IPS-18c (cell line): ENCODE data around the gene ANO6.
"Not testable (repeated sequence)": the region's sequence is repeated elsewhere in the genome, so short reads cannot be mapped to it uniquely, and the experiment has no call there.

Experiments
- H3K4me3 ChIP-seq: 2 replicates; pipeline ENCODE4 v1.7.0; 2013; ENCODE audit warnings: low read depth, mild to moderate bottlenecking, low read length, moderate library complexity; ENCODE audit not compliant: insufficient read depth
- H3K9me3 ChIP-seq: one replicate; pipeline ENCODE4 v1.6.1; 2013; ENCODE audit warnings: mild to moderate bottlenecking, low read length, moderate library complexity; ENCODE audit not compliant: control insufficient read depth, insufficient read depth

ANO6 gene

DNA sequence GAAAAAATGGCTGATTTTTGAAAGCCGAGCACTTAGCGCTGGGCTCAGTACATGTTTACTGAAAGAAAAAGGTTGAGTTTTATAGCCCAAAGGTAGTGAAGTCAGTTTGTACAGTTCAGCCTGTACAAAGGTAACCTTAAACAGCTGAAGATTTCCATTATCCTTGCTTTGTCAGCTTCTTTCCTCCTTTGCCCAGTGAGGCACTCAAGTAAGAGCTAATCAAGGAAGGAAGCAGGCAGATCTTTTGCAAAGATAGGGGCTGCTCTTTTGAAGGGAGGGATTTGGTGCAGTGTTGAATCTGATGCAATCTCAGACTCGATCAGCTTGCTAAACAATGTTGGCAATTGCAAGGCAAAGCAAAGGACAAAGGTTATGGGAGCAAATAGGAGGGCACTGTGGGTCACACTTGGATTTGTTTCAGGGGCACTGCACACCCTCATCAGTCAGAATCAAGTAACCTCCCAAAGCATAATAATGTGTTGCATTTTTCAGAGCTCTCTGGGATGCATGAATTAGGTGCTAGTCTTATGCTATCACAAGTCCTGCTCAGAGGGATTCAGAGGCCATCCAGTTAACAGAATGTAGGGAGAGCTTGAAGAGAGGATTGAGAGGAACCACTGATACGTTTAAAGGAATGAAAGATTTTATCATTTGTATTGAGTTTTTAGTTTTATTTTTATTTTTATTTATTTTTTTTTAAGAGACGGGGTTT is 44.4 kb downstream of the ANO6 start:
- no peak overlapping the region for H3K4me3 ChIP-seq

DNA sequence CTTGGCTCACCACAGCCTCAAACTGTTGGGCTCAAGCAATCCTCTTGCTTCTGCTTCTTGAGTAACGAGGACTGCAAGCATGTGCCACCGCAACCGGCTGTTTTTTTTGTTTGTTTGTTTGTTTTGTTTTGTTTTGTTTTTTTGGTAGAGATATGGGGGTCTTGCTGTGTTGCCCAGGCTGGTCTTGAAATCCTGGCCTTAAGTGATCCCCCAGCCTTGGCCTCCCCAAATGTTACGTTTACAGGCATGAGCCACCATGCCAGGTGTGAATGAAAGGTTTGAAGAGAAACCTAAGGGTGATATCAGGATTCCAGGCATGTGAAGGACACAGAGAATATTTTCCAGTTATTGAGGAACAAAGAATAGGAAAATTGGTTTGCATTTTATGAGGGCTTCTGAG is 45.0 kb downstream of the ANO6 start:
- Histone ChIP-seq H3K4me3 (no peak overlapping the region), H3K9me3 (no peaks in the 10 kb centered on the region)

More for the DNA sequence above, 44.4 kb downstream of the ANO6 start:
- H3K9me3 ChIP-seq: no peaks in the 10 kb centered on the region

DNA sequence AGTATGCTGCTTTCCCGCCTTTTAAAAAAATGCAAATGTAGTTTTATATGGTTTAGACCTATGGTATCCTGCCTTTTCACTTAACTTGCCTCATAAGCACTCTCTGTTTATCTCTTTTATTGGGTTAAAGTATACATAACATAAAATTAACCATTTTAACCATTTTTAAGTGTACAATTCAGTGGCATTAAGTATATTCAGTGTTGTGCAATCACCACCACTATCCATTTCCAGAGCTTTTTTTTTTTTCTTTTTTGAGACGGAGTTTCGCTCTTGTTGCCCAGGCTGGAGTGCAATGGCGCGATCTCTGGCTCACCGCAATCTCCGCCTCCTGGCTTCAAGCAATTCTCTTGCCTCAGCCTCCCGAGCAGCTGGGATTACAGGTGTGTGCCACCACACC is 46.3 kb downstream of the ANO6 start:
- H3K4me3 ChIP-seq, H3K9me3 ChIP-seq: not testable (repeated sequence)

DNA sequence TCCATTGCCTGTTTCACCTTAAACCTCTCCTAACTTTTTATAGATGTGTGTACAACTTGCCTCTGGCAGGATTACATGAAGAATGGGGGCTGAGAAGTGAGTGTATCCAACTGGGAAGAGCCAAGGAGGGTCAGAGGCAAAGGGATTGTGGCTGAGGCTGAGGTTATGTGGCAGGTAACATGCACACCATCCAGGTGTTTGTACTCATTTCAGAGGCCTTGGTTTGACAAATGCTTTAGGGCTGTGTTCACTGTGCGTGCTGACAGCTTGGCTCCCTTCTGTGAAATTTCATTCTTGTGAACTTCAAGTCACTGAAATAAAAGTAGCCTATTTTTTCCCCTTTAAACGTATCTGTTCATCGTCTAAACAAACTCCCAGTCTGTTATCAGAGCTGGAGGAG is 47.7 kb downstream of the ANO6 start:
- Histone ChIP-seq H3K9me3 (no peaks in the 10 kb centered on the region), H3K4me3 (no peak overlapping the region)

DNA sequence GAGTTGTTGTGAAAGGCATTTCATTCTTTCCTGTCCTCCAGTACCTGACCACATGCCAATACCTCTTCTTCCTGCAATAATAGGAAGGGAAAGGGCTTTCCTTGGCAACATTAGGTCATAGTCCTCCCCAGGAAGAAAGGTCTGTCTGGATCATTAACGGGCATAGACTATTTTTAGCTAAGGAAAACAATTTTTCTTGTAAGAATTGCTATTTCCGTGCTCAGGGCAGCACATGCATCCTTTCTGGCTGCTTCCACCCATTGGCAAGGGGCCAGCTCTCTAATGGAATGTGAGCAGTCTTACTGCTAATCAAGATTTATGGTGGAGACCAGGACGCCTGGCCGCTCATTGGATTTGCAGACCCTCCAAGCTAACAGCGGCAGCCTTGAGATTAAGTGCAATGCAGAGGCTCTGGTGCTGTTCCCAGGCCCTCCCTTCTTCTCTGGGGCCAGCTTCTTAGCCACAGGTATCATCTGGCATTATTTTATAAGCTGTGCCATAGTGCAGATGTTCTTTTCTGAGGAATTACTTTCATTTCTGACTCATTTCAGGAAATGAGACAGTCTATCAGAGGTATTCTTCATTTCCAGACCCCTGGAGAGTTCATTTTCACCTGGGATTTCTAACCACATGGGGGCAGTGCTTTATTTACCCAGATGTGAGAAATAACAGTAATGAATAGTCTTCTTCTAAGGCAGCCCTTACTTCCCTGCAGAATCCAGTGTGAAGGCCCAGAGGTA is 52.9 kb downstream of the ANO6 start:
- H3K4me3 ChIP-seq: no peak overlapping the region
- peaks cover 2% of the 10 kb centered on the region for H3K9me3 ChIP-seq

DNA sequence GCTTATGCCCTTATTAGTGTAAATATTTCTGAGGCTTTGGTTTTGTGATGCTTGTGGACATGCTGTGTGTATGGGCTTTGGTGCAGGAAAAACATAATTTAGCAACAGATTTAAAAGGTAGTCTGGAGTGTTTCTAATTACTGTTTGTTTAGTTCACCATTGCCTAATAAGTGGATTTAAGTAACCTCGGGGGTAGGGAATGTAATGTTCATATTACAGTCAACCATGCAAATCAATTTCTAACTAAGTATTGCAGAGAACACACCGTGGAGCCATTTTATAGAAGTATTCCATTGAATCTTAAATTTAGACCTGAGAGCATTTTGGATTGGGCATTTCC is 53.5 kb downstream of the ANO6 start:
- H3K4me3 ChIP-seq: no peak overlapping the region
- peaks cover 2% of the 10 kb centered on the region for H3K9me3 ChIP-seq

DNA sequence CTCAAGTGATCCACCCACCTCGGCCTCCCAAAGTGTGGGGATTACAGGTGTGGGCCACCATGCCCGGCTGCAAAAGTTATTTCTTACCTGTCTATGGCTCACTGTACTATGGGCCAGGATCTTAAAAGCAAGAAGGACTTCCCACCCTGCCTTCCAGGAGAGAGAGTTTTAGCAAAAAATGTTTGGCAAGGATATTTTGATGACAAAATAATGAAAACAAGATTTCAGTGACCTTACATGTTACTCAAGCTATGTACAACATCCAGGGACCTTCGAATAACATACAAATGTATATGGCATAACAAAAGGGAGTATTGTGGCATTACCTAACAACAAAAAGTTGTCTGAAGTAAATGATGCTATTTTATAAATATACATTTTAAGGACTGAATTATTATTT is 55.1 kb downstream of the ANO6 start:
- Histone ChIP-seq H3K4me3 (no peak overlapping the region), H3K9me3 (peaks cover 2% of the 10 kb centered on the region)

DNA sequence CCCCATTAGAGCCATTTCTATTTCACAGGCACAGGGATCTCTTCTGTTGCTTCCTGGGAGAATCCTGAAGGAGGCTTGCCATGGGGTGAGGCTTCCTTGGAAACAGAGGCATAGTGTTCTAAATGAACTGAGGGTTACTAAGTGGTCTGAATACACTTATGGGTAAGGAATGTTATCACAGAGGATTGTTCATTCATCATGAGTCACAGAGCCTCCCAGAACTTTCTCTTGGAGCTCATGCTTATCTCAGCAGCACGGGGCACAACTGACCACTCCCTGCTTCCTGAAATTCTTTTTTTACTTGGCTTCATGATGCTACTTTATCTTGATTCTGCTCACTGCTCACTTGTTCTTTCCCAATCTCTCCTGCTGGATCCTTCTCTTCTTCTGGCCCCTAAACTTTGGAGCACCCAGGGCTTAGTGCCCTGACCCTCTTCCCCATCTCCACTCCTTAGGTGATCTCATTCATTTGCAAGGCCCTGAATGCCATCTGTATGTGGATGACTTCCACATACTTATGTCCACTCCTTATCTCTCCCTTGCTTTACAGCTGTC is 57.9 kb downstream of the ANO6 start:
- Histone ChIP-seq H3K4me3 (no peak overlapping the region), H3K9me3 (peaks cover 2% of the 10 kb centered on the region)

DNA sequence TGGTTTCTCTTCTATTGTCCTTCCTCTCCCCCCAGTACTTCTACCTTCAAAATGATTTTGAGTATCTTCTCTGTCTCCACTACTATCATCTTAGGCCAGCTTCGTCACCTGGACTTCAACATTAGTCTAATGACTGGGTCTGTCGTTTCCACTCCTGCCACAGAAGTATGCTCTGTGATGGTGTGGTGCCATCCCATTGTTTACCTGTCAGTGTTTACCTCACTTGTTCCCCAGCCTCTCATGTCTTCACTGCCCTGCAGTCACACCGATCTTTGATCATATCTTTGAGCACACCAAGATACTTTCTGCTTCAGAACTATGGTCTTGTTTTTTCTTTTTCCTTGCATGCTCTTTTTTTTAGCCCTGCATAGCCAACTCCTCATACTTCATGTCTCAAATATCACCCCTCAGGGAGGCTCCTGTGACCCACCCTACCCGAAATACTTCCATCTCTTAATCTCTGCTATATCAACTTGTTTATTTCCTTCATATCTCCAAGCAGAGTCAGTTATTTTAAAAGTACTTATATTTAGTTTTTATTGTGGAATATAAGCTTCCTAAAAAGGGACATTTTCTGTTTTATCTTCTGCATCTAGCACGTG is 60.4 kb downstream of the ANO6 start:
- Histone ChIP-seq H3K4me3 (no peak overlapping the region), H3K9me3 (peaks cover 2% of the 10 kb centered on the region)

DNA sequence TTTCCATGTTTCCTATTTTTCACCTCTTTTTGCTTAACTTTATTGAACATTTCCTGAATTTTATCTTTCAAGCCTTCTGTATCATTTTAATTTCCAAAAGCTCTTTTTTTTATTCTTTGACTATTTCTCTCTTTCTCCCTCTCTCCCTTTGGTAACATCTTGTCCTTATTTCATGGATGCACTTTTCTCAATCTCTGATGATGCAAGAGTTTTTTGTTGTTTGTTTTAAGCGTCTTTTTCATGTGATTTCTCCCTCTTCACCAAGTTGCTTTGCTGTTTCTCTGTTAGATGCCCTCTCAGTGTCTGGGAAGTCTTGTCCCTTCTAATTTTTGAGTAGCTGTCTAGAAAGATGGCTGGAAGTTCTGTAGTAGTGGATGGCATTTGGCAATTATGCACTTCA is 62.6 kb downstream of the ANO6 start:
- Histone ChIP-seq H3K4me3 (no peak overlapping the region), H3K9me3 (peaks cover 2% of the 10 kb centered on the region)

DNA sequence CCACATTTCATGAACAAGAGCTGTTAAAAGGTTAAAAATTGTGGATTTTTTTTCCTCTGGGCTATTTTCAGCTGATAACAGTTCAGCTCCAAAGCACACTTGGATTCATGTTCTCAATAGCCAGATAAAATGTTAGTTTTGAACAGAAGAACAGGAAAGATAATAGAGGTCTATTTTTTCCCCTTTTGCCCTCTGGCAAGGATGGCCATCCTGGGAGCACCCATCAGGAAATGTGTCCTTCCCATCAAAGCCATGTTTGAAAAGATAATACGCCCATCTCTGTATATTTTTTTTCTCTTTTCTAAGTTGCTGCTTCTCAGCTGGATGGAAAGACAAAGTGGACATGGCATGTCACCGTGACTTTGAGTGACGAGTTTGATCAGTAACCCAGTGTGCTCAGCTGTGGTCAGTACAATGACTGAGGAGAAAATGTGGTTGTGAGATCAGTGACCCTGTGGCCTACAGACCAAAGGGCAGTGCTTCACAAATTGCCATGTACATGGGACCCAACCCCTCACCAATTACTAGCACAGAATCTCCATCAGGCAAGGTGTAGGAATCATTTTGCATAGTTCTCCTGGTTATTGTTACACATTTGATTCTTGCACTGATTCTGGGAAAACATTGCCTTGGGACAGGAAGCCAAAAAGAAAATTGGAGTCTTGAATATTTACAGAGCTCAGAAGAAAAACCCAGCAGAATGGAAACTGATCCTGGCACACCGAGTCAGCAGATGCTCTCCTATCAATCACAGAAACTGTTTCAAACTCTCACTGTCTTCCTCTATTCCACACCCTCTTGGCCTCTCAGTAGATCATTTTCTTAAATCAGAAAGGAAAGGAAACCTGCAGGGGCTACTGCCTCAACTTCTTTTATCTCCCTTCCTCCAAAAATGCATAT is 64.3 kb downstream of the ANO6 start:
- H3K9me3 ChIP-seq: no peaks in the 10 kb centered on the region
- H3K4me3 ChIP-seq: no peak overlapping the region

DNA sequence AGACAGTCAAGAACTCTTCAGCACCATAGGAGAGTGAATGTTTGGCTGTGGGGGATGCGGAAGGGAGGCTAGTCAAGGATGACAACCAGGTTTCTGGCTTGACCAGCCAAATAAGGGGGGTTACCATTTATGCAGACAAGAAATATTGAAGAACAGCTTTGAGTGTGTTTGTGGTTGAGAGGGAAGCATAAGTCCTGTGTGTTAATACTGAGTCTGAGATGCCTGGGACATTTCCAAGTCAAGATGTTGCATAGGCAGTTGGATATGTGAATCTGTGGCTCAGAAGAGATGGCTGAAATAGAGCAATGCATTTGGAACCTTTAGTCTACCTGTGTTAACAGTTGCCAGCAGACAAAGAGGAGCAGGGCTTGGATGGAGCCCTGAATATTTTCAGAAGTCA is 66.1 kb downstream of the ANO6 start:
- H3K4me3 ChIP-seq: no peak overlapping the region
- no peaks in the 10 kb centered on the region for H3K9me3 ChIP-seq

DNA sequence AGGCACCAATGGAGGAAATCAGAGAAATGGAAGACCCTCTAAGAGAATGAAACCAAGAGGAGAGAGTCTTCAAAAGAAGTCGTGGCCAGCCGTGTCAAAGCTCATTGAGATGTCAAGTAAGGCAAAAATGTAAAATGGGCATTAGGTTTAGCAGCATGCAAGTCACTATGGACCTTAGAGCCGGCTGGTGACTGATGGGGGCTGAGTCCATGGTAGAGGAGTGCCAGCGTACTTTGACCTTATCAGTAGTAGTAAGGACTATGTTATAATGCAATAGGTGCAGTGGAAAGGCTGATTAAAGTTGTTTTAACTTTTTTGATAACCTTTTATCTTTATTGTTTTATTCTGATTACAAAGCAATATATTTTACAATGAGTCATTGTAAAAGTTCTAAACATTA is 66.5 kb downstream of the ANO6 start:
- Histone ChIP-seq H3K9me3 (no peaks in the 10 kb centered on the region), H3K4me3 (no peak overlapping the region)

DNA sequence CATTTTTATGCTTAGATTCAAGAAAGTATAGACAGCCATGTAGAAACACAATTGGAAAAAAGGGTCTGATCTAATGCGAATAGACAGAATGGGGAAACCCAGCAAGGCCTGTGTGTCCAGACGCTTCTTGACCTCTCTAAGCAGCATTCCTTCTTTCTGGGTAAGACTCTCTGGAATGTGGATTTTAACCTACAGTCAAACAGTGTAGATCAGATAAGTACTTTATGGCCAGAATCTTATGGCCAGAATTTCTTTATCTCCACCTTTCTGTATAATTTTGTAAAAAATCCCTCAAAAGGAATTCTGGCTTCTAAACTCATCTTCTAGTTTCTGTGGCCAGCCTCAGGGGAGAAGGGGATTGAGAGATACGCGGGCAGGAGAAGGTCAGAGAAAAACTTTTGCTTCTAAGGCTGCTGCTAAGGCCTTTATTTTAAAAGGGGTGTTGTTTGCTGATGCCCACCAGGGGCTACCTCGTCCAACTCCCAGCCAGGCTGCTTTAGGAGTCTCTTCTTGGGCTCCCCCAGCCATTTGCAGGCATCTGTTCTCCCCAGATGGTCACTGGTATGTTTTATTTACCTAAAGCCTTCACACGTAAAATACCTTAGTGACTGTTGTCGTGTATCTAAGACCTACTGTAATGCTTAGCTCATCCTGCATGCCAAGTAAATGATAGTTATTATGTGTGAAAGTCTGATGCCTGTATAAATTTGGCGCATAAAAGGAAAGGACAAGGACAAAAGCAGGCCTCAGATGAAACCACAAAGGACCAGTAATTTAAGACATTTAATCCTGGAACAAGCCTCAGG is 68.4 kb downstream of the ANO6 start:
- Histone ChIP-seq H3K9me3 (no peaks in the 10 kb centered on the region), H3K4me3 (no peak overlapping the region)

DNA sequence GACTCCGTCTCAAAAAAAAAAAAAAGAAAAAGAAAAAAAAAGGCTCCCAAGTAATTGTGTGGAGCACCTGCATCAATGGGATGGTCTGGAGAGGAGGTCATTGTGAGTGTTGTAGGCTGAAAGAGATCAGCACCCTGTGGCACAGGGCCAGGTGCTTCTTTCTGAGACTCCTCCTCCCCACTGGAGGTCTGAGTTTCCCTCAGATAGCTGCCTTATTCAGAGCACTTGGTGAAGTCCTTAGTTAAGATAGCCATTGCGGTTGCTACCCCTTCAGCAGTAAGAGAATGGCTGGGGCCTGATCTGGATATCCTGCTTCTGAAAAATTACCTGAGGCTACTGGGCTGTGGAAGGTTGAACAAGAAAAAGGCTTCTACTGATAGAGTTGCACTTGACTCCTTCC is 69.8 kb downstream of the ANO6 start:
- H3K9me3 ChIP-seq: no peaks in the 10 kb centered on the region
- no peak overlapping the region for H3K4me3 ChIP-seq

DNA sequence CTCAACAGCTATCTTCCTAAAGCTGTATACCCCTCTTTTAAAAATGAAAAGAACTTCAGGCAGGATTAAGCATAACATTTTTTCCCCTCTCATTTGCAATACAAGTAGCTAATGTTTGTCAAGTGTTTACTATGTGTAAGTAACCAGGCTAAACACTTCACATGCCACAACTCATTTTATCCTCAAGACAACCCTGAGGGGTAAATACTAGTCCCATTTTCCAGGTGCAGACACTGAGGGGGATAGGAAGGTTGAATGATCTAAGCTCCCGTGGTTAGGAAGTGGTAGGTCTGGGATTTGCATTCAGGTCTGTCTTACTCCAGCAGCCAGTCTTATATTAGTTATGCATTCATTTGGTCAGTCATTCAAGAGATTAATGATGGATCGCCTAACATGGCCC is 70.7 kb downstream of the ANO6 start:
- Histone ChIP-seq H3K9me3 (no peaks in the 10 kb centered on the region), H3K4me3 (no peak overlapping the region)
